H1 (cell line): ENCODE measurements around the gene ERFE. TPM values are rescaled to one million over a fixed set of nuclear protein-coding genes. Genes with fewer than 3 reads are reported as not detected.

Experiments used
- CTCF ChIA-PET: fragments of 300-600 bp; sonication (Branson Sonifier 250); formaldehyde crosslinking; loops from one replicate; lab custom pipeline; 2021; ENCODE audit not compliant: partially characterized antibody; lab: Charles Lee
- POLR2A ChIA-PET: fragments of 300-600 bp; sonication (Branson Sonifier 250); formaldehyde crosslinking; loops from one replicate; lab custom pipeline; 2021; ENCODE audit warnings: inconsistent platforms; ENCODE audit not compliant: partially characterized antibody; lab: Charles Lee
- DNase-seq, 2 experiments: peaks; one replicate each; pipeline versions ENCODE4 v3.0.0 to v3.0.0-alpha.2; 2010 to 2022; ENCODE audit warnings: low spot score in 2 of 2, low read depth in 1 of 2, mixed read lengths in 1 of 2
- FAIRE-seq: peaks from 2 replicates; lab custom pipeline; 2011; peaks lifted over from hg19 to GRCh38; lab: Jason Lieb, UNC
- H2AFZ ChIP-seq: 2 replicates; pipeline ENCODE4 v1.8.1; 2012; ENCODE audit warnings: low read length, inconsistent platforms
- H2AK5ac ChIP-seq: 2 replicates; pipeline ENCODE4 v1.6.1; 2013; ENCODE audit warnings: low read depth, low read length
- H2BK120ac ChIP-seq: replicated peaks from 2 replicates; pipeline ENCODE3; 2013; ENCODE audit warnings: low read depth, low read length, inconsistent platforms
- H2BK12ac ChIP-seq: 2 replicates; pipeline ENCODE4 v1.6.1; 2013; ENCODE audit warnings: low read depth, low read length
- H2BK15ac ChIP-seq: 2 replicates; pipeline ENCODE4 v1.6.1; 2013; ENCODE audit warnings: low read length
- H2BK20ac ChIP-seq: 2 replicates; pipeline ENCODE4 v1.6.1; 2013; ENCODE audit warnings: low read length
- H2BK5ac ChIP-seq: 2 replicates; pipeline ENCODE4 v1.6.1; 2013; ENCODE audit warnings: low read depth, low read length
- H3K14ac ChIP-seq: 2 replicates; pipeline ENCODE4 v1.6.1; 2013; ENCODE audit warnings: inconsistent platforms; ENCODE audit not compliant: insufficient read length
- H3K18ac ChIP-seq: 2 replicates; pipeline ENCODE4 v1.6.1; 2013; ENCODE audit warnings: low read length; ENCODE audit errors: extremely low read depth
- H3K23ac ChIP-seq: 2 replicates; pipeline ENCODE4 v1.6.1; 2013; ENCODE audit warnings: inconsistent platforms; ENCODE audit not compliant: insufficient read length
- H3K23me2 ChIP-seq: 2 replicates; pipeline ENCODE4 v1.6.1; 2013; ENCODE audit warnings: low read depth, low read length
- H3K27ac ChIP-seq: 2 replicates; pipeline ENCODE4 v1.6.1; 2011; ENCODE audit warnings: low read depth, low read length, inconsistent platforms
- H3K27me3 ChIP-seq, 4 experiments: replicated peaks in 1 of 4; 1 replicate in 1 of 4; 2 replicates in 3 of 4; pipeline versions ENCODE4 v1.6.1 to v1.8.1; 2011 to 2013; ENCODE audit warnings: low read length in 3 of 4, mild to moderate bottlenecking in 3 of 4, inconsistent platforms in 2 of 4, mixed read lengths in 2 of 4, moderate library complexity in 1 of 4; ENCODE audit not compliant: control insufficient read depth in 3 of 4, insufficient read depth in 3 of 4; ENCODE audit errors: extremely low read depth in 1 of 4
- H3K36me3 ChIP-seq, 4 experiments: 2 replicates each; pipeline versions ENCODE4 v1.6.1 to v1.8.1; 2011 to 2013; ENCODE audit warnings: mild to moderate bottlenecking in 4 of 4, low read length in 3 of 4, moderate library complexity in 2 of 4, control low read depth in 1 of 4, inconsistent platforms in 1 of 4; ENCODE audit not compliant: insufficient read depth in 4 of 4, control insufficient read depth in 2 of 4
- H3K4ac ChIP-seq: replicated peaks from 2 replicates; pipeline ENCODE3; 2013; ENCODE audit warnings: low read length, low read depth, mixed read lengths, inconsistent platforms; ENCODE audit not compliant: insufficient read length
- H3K4me1 ChIP-seq, 4 experiments: replicated peaks in 1 of 4; 1 replicate in 1 of 4; 2 replicates in 3 of 4; pipeline versions ENCODE4 v1.6.1 to v1.8.1; 2011 to 2013; ENCODE audit warnings: low read length in 3 of 4, inconsistent platforms in 2 of 4, mixed read lengths in 1 of 4; ENCODE audit not compliant: insufficient read depth in 4 of 4, control insufficient read depth in 3 of 4
- H3K4me2 ChIP-seq, 2 experiments: 2 replicates each; pipeline versions ENCODE4 v1.6.1 to v1.8.1; 2011 to 2013; ENCODE audit warnings: low read depth in 2 of 2, low read length in 2 of 2, control low read depth in 1 of 2, inconsistent platforms in 1 of 2, mild to moderate bottlenecking in 1 of 2; ENCODE audit not compliant: insufficient read depth in 1 of 2
- H3K4me3 ChIP-seq, 4 experiments: fragments of 200-600, 300-600 bp in 1 of 4; sonication (generic), shearing (Covaris generic), sonication (Bioruptor Twin) in 1 of 4; 2 replicates each; pipeline versions ENCODE4 v1.5.1 to v1.8.1; 2011 to 2016; ENCODE audit warnings: low read length in 4 of 4, low read depth in 3 of 4, control low read depth in 2 of 4, inconsistent platforms in 2 of 4, mild to moderate bottlenecking in 2 of 4, mixed read lengths in 1 of 4, moderate library complexity in 1 of 4; ENCODE audit not compliant: insufficient read depth in 2 of 4; ENCODE audit errors: extremely low read depth in 1 of 4
- H3K56ac ChIP-seq: replicated peaks from 2 replicates; pipeline ENCODE3; 2013; ENCODE audit warnings: low read depth, mild to moderate bottlenecking, mixed read lengths, low read length, inconsistent platforms; ENCODE audit not compliant: insufficient read length
- H3K79me1 ChIP-seq: 2 replicates; pipeline ENCODE4 v1.6.1; 2013; ENCODE audit warnings: low read depth, low read length, control low read depth
- H3K79me2 ChIP-seq, 2 experiments: 2 replicates each; pipeline versions ENCODE4 v1.6.1 to v1.8.1; 2012 to 2013; ENCODE audit warnings: low read length in 2 of 2, mild to moderate bottlenecking in 2 of 2, inconsistent platforms in 1 of 2; ENCODE audit not compliant: insufficient read depth in 2 of 2, control insufficient read depth in 1 of 2
- H3K9ac ChIP-seq, 4 experiments: replicated peaks in 1 of 4; 1 replicate in 1 of 4; 2 replicates in 3 of 4; pipeline versions ENCODE4 v1.6.1 to v1.8.1; 2011 to 2013; ENCODE audit warnings: low read depth in 3 of 4, low read length in 3 of 4, control low read depth in 2 of 4, mild to moderate bottlenecking in 2 of 4, moderate library complexity in 2 of 4, inconsistent platforms in 1 of 4; ENCODE audit errors: extremely low read depth in 1 of 4
- H3K9me3 ChIP-seq, 2 experiments: 2 replicates each; pipeline versions ENCODE4 v1.6.1 to v1.8.1; 2012 to 2013; ENCODE audit warnings: mild to moderate bottlenecking in 2 of 2, moderate library complexity in 2 of 2, control low read depth in 1 of 2, inconsistent platforms in 1 of 2, low read depth in 1 of 2, low read length in 1 of 2, mixed read lengths in 1 of 2; ENCODE audit not compliant: insufficient read depth in 2 of 2
- H4K20me1 ChIP-seq, 2 experiments: replicated peaks in 1 of 2; 2 replicates each; pipeline versions ENCODE3 to v1.8.1; 2011 to 2013; ENCODE audit warnings: inconsistent platforms in 2 of 2, low read length in 2 of 2, mild to moderate bottlenecking in 1 of 2; ENCODE audit not compliant: insufficient read depth in 2 of 2, control insufficient read depth in 1 of 2
- H4K5ac ChIP-seq: 2 replicates; pipeline ENCODE4 v1.6.1; 2013; ENCODE audit warnings: low read length, low read depth, mixed read lengths, inconsistent platforms; ENCODE audit not compliant: insufficient read length
- H4K8ac ChIP-seq: 2 replicates; pipeline ENCODE4 v1.8.0; 2013; ENCODE audit warnings: mild to moderate bottlenecking, moderate library complexity, low read length, inconsistent platforms; ENCODE audit not compliant: insufficient read depth; ENCODE audit errors: extremely low read depth
- H4K91ac ChIP-seq: replicated peaks from 2 replicates; pipeline ENCODE3; 2013; ENCODE audit warnings: low read length, mixed read lengths, inconsistent platforms; ENCODE audit not compliant: insufficient read length
- ASH2L ChIP-seq: fragments of 200-600, 300-600 bp; sonication (generic); IDR thresholded peaks from one replicate; pipeline ENCODE4 v1.7.1; 2017; ENCODE audit warnings: low read length
- CHD2 ChIP-seq: IDR thresholded peaks from 2 replicates; pipeline ENCODE4 v1.6.1; 2012; ENCODE audit warnings: low read length, improper control_type of control experiment
- EP300 ChIP-seq, 2 experiments: IDR thresholded peaks; 1 replicate in 1 of 2; 2 replicates in 1 of 2; pipeline ENCODE4 v1.6.1; 2011 to 2012; ENCODE audit warnings: low read depth in 2 of 2, low read length in 2 of 2, mild to moderate bottlenecking in 2 of 2, borderline replicate concordance in 1 of 2, inconsistent platforms in 1 of 2, moderate library complexity in 1 of 2
- GABPA ChIP-seq: IDR thresholded peaks from 2 replicates; pipeline ENCODE4 v1.6.1; 2011; ENCODE audit warnings: mild to moderate bottlenecking, low read length, moderate library complexity, borderline replicate concordance; ENCODE audit not compliant: insufficient read depth
- KDM4A ChIP-seq: IDR thresholded peaks from one replicate; pipeline ENCODE4 v1.7.1; 2012; ENCODE audit warnings: low read depth, mild to moderate bottlenecking, moderate library complexity, low read length, inconsistent platforms; ENCODE audit not compliant: severe bottlenecking
- WGBS, 2 experiments: shearing (Covaris generic) in 1 of 2; methylation state at CpG; one replicate each; pipeline versions ENCODE4 v1.1.6 to v1.1.7; 2013 to 2015; ENCODE audit warnings: low lambda C conversion rate in 2 of 2, mixed read lengths in 2 of 2, inconsistent platforms in 1 of 2, low coverage in 1 of 2, missing lambda C conversion rate in 1 of 2; ENCODE audit not compliant: insufficient replicate concordance in 2 of 2, insufficient coverage in 1 of 2, insufficient read length in 1 of 2; ENCODE audit errors: extremely low coverage in 1 of 2, missing lambda C conversion rate in 1 of 2; 5-methylcytosine and 5-hydroxymethylcytosine counted together
- polyA plus RNA-seq, 7 experiments: library from polyadenylated mRNA; depleted of rRNA in 3 of 7; stranded (reverse) in 5 of 7; unstranded in 2 of 7; fragments of >200 nt in 5 of 7; fragments of 200-250 nt in 2 of 7; gene quantifications; 1 replicate in 5 of 7; 2 replicates in 1 of 7; 4 replicates in 1 of 7; pipeline versions ENCODE4 v1.2.1 to v1.2.3, GENCODE V29; 2011 to 2013; ENCODE audit warnings: missing spikeins in 2 of 7, mixed read lengths in 2 of 7
- total RNA-seq: library from RNA; stranded (reverse); fragmentation: NEBNext Ultra II Directional; extraction: Animal tissue kit (Norgen Biotek cat#: 25700); gene quantifications from 2 replicates; pipeline ENCODE4 v1.2.1, GENCODE V29; 2021

ERFE gene
- total and polyA plus RNA-seq, 2 of the 8 experiments (the other 6 are each of a cell fraction or from before 2014, with no cell fraction given): 2.5 to 3.6 TPM

- no peak for FAIRE-seq
- POLR2A ChIA-PET: interaction anchor here (1.0 to 1.2 kb wide), 2 partner anchors 9 to 34 kb away, joined by 3 to 4 read pairs; partner anchors contain the start of gene ESPNL
Measured at GRCh38 chr2:238134393-238134785, 24.4 kb upstream of the ERFE start.

More at GRCh38 chr2:238134393-238134785, 24.4 kb upstream of the ERFE start:
- H3K23ac ChIP-seq: no peak overlapping the region
- no peaks in the 10 kb centered on the region for H3K9me3 ChIP-seq
- H3K4me1 ChIP-seq: no peaks in the 10 kb centered on the region
- no peak overlapping the region for H4K5ac ChIP-seq
- H3K79me1 ChIP-seq: no peaks in the 10 kb centered on the region
- peaks cover 0 to 1% of the 10 kb centered on the region in 2 experiments for H4K20me1 ChIP-seq
- H3K14ac ChIP-seq: no peak overlapping the region
- WGBS, 2 experiments: 92% methylated on average over 11 of the region's 11 CpGs; no CpG with 5 or more reads in 1 of the 2 experiments
- no peak overlapping the region for H2BK20ac ChIP-seq
- H3K23me2 ChIP-seq: no peaks in the 10 kb centered on the region
- H3K9ac ChIP-seq: no peak overlapping the region
- no peak overlapping the region for H2AK5ac ChIP-seq
- no peak overlapping the region for H3K4me2 ChIP-seq
- H2BK12ac ChIP-seq: no peak overlapping the region
- no peak overlapping the region for H3K4me3 ChIP-seq
- no peak overlapping the region for H3K18ac ChIP-seq
- H3K36me3 ChIP-seq: no peaks in the 10 kb centered on the region
- no peak overlapping the region for H2BK120ac ChIP-seq
- H2BK5ac ChIP-seq: no peak overlapping the region
- no peak for TF ChIP-seq GABPA
- no peak for TF ChIP-seq KDM4A
- no peak for TF ChIP-seq ASH2L
- TF ChIP-seq EP300 (IDR thresholded peaks at IDR 0.05; ENCODE audit: borderline replicate concordance in 1 of 2, low read depth in 2 of 2, low read length in 2 of 2): no peak
- no peak for TF ChIP-seq CHD2
- H3K56ac ChIP-seq: no peak overlapping the region
- no peak overlapping the region for H3K4ac ChIP-seq
- no peaks in the 10 kb centered on the region for H3K79me2 ChIP-seq
- CTCF ChIA-PET: interaction anchor here (0.6 to 3.1 kb wide), 14 partner anchors 9 to 147 kb away, joined by 3 to 24 read pairs (median 3); no protein-coding TSS in a partner anchor
- no peak overlapping the region for H2AFZ ChIP-seq
- no peaks in the 10 kb centered on the region for H3K27me3 ChIP-seq
- no peak overlapping the region for H4K91ac ChIP-seq
- H4K8ac ChIP-seq: no peak overlapping the region
- H2BK15ac ChIP-seq: no peak overlapping the region
- H3K27ac ChIP-seq: no peak overlapping the region
- DNase-seq: no peak
